ENCODE measurements around the gene TRANK1.
A peak's percentile ranks its signal among the peaks of the same experiment; 100 is the strongest.

Gene TRANK1

GRCh38 chr3:36919439-36920160 is 25.3 kb downstream of the TRANK1 start:
- no peak for DNase-seq (ENCODE audit: low read depth)
- TF ChIP-seq, protein P1, sequence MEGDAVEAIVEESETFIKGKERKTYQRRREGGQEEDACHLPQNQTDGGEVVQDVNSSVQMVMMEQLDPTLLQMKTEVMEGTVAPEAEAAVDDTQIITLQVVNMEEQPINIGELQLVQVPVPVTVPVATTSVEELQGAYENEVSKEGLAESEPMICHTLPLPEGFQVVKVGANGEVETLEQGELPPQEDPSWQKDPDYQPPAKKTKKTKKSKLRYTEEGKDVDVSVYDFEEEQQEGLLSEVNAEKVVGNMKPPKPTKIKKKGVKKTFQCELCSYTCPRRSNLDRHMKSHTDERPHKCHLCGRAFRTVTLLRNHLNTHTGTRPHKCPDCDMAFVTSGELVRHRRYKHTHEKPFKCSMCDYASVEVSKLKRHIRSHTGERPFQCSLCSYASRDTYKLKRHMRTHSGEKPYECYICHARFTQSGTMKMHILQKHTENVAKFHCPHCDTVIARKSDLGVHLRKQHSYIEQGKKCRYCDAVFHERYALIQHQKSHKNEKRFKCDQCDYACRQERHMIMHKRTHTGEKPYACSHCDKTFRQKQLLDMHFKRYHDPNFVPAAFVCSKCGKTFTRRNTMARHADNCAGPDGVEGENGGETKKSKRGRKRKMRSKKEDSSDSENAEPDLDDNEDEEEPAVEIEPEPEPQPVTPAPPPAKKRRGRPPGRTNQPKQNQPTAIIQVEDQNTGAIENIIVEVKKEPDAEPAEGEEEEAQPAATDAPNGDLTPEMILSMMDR (IDR thresholded peaks at IDR 0.05; ENCODE audit: insufficient read depth, low read depth, low read length, missing control alignments): no peak
- no peak overlapping the region for H3K4me3 ChIP-seq (ENCODE audit: low read depth, low read length)

- H3K4me3 ChIP-seq (ENCODE audit: low read depth, low read length): no peak overlapping the region
- TF ChIP-seq, protein P1 (IDR thresholded peaks at IDR 0.05; ENCODE audit: insufficient read depth, low read depth, low read length, missing control alignments): no peak
- peak; percentile 69 for DNase-seq (ENCODE audit: low read depth)
Observed at GRCh38 chr3:36918050-36918449, 26.8 kb downstream of the TRANK1 start.

DNA sequence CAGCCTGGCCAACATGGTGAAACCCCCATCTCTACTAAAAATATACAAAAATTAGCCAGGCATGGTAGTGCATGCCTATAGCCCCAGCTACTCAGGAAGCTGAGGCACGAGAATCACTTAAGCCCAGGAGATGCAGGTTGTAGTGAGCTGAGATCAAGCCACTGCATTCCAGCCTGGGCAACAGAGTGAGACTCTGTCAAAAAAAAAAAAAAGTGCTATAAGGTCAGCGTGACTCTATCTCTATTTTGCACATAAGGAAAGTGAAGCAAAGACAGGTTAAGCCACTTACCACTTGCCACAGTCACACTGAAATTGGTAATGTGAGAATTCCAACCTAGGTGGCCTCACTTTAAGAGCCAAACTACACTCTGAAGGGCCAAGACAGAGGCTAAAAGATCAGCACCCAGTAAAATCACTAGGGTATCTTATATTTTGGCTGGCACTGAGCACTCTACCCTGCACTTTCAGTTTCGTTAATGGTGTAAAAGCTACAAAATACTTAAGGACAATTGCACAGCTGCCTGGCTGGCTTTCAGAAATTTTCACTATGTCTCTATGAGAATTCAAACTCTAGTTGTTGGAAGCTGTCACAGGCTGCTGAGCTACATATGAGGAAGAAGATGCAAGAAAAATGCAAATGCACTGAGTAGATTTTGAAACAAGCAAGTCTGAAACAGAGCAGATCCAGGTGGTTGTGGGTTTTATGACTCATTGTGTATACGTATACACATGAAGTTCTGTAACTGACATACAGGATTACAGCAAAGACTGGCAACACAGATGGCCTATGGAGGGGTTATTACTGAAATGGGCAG is 32.7 kb downstream of the TRANK1 start:
- peak; percentile 93 for DNase-seq (ENCODE audit: low read depth)
- H3K4me3 ChIP-seq (ENCODE audit: low read depth, low read length): no peak overlapping the region
- TF ChIP-seq, protein P1 (IDR thresholded peaks at IDR 0.05; ENCODE audit: insufficient read depth, low read depth, low read length, missing control alignments): no peak

DNA sequence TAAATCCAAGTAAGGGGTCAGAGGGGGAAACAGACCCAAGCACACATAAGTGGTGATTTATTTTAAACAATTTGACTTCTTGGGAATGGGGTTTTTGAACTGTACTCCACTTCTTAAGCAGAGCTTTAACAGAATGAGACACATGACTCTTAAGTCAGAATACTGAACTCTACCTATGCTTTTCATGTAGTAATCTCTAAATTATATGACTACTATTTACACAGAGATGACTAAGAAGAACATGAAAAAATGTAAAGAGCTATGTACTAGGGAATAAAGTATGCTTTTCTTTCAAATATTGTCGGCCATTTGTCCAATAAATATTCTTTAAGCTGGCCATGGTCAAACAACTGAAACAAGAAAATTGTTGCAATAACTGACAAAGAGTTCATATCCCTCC is 35.2 kb downstream of the TRANK1 start:
- no peak for DNase-seq (ENCODE audit: low read depth)
- no peak overlapping the region for H3K4me3 ChIP-seq (ENCODE audit: low read depth, low read length)
- TF ChIP-seq, protein P1 (IDR thresholded peaks at IDR 0.05; ENCODE audit: insufficient read depth, low read depth, low read length, missing control alignments): no peak

- no peak overlapping the region for H3K4me3 ChIP-seq (ENCODE audit: low read depth, low read length)
- TF ChIP-seq, protein P1 (IDR thresholded peaks at IDR 0.05; ENCODE audit: insufficient read depth, low read depth, low read length, missing control alignments): no peak
- DNase-seq (ENCODE audit: low read depth): no peak
Observed at GRCh38 chr3:36909181-36909580, 35.7 kb downstream of the TRANK1 start.

DNA sequence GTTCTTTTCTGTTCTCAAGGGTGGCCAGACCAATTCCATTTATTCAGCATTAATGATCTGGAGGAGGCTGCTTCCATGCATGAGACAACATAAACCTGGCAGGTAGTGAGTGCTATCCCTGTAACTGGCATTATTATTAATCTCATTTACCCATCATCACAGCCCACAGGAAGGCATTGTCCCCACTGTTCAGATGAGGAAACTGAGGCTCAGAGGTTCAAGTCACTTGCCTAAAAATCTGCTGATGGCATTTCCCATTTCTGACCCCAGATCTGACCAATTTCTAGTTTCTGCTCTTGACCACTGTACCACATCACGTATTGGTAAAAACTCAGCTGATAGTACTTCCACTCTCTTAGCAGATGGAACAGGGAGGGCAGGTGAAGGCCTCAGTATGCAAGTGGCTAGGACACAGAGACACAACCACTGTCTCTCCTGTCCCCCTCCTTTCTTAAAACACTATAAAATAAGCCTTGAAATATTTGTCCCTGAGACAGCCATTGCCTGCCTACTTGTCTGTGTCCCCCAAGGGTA is 36.1 kb downstream of the TRANK1 start:
- TF ChIP-seq, protein P1 (IDR thresholded peaks at IDR 0.05; ENCODE audit: insufficient read depth, low read depth, low read length, missing control alignments): no peak
- DNase-seq (ENCODE audit: low read depth): peak; percentile 33
- peak overlapping the region; percentile 84 for H3K4me3 ChIP-seq (ENCODE audit: low read depth, low read length)
